ENCODE data around the gene PDE1C.
A peak's percentile ranks its signal among the peaks of the same experiment; 100 is the strongest.

PDE1C gene

DNA sequence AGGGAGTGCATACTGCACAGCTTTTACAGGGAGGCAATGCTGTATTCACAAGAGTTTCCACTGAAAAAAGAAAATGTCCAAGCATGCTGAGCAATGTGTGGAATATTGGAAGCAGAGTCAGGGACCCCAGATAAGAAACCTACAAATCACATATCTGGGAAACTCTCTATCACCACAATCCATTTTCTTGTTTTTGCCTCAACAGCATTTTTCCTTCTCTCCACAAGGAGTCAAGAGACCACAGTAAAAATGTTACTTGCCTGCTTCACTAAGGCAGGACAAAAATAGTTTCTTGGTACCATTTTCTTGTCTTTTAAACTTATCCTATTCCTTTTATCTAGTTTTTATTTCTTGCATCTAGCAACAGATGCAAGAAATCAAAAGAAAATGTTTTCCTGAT, 19.5 kb upstream of the PDE1C start:
- H3K27ac ChIP-seq = no peak overlapping the region
- no peak for TF ChIP-seq ZFX (IDR thresholded peaks at IDR 0.05)
- TF ChIP-seq, protein P1, sequence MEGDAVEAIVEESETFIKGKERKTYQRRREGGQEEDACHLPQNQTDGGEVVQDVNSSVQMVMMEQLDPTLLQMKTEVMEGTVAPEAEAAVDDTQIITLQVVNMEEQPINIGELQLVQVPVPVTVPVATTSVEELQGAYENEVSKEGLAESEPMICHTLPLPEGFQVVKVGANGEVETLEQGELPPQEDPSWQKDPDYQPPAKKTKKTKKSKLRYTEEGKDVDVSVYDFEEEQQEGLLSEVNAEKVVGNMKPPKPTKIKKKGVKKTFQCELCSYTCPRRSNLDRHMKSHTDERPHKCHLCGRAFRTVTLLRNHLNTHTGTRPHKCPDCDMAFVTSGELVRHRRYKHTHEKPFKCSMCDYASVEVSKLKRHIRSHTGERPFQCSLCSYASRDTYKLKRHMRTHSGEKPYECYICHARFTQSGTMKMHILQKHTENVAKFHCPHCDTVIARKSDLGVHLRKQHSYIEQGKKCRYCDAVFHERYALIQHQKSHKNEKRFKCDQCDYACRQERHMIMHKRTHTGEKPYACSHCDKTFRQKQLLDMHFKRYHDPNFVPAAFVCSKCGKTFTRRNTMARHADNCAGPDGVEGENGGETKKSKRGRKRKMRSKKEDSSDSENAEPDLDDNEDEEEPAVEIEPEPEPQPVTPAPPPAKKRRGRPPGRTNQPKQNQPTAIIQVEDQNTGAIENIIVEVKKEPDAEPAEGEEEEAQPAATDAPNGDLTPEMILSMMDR (conservative IDR thresholded peaks at IDR 0.05) = no peak

DNA sequence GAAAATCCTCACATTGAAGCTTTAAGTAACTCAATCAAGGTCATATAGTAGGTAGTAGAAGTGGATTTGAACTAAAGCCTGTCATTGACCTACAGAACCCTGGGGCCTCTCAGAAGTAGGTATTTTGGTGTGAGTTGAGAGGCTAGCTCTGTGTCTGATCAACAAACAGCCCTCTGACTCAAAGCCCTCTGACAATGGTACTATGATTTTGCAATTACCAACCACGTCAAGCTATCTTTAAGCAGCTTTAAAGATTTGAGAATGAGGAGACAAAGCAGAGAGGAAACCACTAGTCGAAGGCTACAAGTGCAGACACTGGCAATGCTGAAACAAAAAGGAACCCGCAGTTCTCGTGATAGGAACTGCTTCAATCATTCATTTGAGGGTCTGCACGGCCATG, 19.0 kb upstream of the PDE1C start:
- no peak for TF ChIP-seq ZFX (IDR thresholded peaks at IDR 0.05)
- TF ChIP-seq, protein P1 (conservative IDR thresholded peaks at IDR 0.05) = no peak
- no peak overlapping the region for H3K27ac ChIP-seq

DNA sequence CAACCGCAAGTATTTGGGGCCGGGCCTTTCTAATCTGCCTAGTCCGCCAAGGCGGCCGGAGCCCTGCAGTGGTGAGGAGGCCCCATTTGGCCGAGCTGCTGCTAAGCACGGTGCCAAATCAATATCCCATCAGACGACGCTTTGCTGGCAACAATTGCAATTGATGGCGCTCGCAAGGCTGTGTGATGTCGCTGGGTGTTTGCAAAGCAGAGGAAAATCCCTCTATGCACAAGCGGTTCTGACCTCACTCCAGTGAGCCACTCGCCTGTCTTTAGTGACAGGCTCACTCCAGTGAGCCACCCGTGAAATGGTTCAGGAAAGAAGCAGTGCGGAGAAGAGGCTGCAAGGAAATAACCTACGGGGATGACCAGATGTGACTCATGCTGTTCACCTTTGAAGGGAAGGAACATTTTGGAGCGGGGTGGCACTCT, 18.3 kb upstream of the PDE1C start:
- TF ChIP-seq, protein P1 (conservative IDR thresholded peaks at IDR 0.05) = no peak
- TF ChIP-seq ZFX (IDR thresholded peaks at IDR 0.05) = no peak
- H3K27ac ChIP-seq = no peak overlapping the region

DNA sequence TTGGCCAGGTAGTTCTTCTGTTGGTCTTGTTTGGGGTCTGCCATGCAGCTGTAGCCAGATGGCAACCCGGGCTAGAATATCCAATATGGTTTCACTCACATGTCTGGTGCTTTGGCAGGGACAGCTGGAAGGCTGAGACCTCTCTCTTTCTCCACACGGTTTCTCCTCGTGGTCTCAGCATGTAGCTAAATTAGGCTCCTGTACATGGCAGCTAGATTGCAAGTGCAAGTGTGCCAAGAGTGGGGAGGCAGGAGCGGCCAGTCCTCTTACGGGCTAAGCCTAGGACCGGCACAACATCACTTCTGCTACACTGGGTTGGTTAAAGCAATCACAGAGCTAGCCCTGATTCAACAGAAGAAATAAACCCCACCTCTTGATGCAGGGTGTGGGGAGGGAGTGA, 9.3 kb upstream of the PDE1C start:
- TF ChIP-seq ZFX (IDR thresholded peaks at IDR 0.05) = no peak
- TF ChIP-seq, protein P1 (conservative IDR thresholded peaks at IDR 0.05) = no peak
- H3K27ac ChIP-seq = no peak overlapping the region

DNA sequence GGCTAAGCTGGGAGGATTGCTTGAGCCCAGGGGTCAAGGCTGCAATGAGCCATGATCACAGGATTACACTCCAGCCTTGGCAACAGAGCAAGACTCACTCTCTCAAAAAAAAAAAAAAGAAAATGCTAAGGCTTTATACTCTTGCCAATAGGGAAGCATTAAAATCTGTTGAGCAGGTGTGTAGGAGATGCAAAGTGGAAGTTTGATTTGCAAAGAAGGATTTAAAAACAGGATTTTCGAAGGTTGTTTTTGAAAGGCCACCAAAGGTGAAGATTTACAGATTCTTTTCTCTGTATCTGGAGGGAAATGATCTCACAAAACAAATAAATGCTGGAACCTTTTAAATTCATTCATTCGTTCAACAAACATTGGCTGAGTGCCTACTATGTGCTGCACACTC, 8.6 kb upstream of the PDE1C start:
- no peak overlapping the region for H3K27ac ChIP-seq
- TF ChIP-seq ZFX (IDR thresholded peaks at IDR 0.05) = no peak
- TF ChIP-seq, protein P1 (conservative IDR thresholded peaks at IDR 0.05) = no peak

DNA sequence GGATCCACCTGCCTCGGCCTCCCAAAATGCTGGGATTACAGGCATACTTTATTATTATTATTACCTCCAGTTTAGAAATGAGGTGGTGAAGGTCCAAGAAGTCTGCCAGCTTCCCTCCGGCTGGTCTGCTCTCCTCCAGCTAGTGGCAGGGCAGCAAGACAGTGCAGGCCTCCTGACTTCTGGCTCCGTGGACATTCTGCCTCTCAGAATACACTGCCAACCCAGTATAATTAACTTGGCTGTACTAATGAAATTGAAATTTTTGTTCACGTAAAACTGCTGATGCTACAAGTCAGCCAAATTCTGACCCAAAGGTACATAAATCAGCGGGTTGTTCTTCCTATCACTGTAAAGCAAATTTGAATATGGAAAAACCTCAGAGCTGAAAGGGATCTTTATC, 7.6 kb upstream of the PDE1C start:
- H3K27ac ChIP-seq = no peak overlapping the region
- TF ChIP-seq, protein P1 (conservative IDR thresholded peaks at IDR 0.05) = no peak
- no peak for TF ChIP-seq ZFX (IDR thresholded peaks at IDR 0.05)

DNA sequence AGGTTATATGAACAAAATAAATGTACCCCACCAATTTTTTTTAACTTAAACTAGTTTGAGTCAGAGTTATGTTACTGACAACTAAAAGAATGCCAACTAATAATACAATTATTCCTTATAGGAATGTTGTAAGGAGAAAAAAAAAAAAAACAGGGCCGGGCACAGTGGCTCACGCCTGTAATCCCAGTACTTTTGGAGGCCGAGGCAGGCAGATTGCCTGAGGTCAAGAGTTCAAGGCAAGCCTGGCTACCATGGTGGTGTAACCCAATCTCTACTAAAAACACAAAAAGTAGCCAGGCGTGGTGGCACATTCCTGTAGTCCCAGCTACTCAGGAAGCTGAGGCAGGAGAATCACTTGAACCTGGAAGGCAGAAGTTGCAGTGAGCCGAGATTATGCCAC, 6.6 kb upstream of the PDE1C start:
- peak overlapping the region; percentile 34; the same call in 1 of the 2 replicates for H3K27ac ChIP-seq

DNA sequence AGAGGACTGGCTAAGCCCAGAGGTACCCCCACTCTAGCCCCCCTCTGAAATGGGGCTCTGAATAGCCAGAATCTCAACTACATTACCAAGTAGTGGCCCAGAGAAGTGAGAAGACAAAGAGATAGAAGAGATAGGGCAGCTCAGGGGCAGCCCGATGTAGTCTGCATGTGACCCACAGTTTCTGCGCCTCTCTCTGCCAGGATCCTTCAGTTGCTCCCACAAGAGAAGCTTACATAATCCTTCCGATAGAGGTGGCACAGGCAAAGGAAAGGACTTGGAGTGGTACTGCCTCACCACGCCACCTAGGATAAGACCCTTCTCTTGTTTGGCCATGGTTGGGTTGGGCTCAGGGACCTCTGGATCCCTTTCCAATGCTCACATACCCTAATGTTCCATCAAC, 5.4 kb upstream of the PDE1C start:
- no peak overlapping the region for H3K27ac ChIP-seq
- TF ChIP-seq ZFX (IDR thresholded peaks at IDR 0.05) = no peak
- TF ChIP-seq, protein P1 (conservative IDR thresholded peaks at IDR 0.05) = no peak
